ENCODE measurements around the gene NFE2L1.
"Not testable (repeated sequence)": the region's sequence is repeated elsewhere in the genome, so short reads cannot be mapped to it uniquely, and the experiment has no call there.

Gene NFE2L1

DNA sequence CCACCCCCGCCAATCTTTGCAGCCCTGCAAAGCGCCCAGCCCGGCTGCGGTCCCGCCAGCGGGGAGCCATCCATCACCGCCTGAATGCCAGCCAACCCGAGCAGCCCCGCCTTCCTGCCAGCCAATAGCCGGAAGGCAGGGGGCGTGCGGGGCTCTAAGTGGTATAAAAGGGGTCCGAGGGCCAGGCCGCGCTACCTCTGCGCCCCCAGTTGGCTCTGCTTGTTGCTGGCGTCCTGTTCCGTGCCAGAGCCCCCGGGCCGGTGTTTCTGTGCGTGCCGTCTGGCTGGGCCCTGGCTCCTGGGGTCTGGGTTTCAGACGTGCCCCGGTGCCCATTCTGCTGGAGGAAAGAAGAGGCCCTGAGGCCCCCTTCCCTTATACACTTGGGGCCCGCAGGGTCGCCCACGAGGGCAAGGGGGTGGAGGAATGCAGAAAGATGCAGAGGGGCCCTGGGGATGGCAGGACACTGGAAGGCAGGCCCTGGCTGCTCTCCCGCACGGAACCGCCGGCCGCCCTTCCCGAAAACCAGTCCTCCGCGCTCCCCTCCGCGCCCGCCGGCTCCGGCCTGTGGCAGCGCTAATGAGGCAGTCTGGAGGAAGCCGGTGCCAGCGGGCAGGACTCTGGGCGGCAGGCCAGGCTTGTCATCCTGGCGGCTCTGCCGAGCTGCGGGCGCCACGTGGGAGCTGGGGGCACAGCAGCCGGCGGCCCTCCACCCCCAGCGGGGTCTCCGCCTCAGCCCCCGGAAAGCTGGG, 24.6 kb upstream of the NFE2L1 start:
- DNase-seq (ENCODE audit: low spot score): peak; percentile 87

DNA sequence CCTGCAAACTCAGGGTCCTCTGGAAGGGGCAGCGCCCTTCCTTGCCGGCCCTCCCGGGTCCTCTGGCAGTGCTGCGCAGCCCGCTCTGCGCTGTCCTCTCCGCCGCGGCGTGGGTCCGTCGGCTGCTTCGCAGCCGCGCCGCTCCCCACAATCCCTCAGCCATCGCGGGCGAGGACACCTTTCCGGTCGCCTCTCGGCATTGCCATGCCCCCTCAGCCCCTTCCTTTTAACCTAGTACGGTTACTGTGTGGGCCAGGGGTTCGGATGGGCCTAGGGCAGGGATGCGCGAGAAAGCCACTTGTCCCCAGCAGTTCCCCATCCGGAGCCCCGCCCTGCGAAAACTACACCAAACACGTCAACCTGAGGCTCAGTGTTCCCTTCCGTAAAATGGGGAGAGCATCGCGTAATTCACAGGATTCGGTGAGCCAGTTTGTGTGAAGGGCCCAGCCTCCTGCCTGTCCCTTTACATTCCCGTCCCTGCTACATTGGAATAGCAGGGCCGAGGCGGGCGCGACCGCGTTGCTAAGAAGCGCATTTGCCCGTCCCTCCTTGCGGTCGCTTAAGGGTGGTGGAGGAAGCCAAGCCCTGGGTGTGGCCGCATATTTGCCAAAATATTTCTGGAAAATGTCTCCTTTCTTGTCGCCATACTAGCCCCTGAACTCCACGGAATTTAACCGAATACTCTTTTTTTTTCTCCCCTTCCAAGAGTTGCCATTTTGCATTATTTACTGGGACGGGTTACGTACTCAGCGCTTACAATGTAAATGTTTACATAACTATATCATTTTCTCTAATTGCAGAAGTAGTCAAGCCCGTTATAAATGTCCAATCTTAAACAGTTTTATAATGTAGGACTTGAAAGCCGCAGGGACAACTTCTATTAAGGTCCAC, 23.8 kb upstream of the NFE2L1 start:
- peak; percentile 90 for DNase-seq (ENCODE audit: low spot score)

DNA sequence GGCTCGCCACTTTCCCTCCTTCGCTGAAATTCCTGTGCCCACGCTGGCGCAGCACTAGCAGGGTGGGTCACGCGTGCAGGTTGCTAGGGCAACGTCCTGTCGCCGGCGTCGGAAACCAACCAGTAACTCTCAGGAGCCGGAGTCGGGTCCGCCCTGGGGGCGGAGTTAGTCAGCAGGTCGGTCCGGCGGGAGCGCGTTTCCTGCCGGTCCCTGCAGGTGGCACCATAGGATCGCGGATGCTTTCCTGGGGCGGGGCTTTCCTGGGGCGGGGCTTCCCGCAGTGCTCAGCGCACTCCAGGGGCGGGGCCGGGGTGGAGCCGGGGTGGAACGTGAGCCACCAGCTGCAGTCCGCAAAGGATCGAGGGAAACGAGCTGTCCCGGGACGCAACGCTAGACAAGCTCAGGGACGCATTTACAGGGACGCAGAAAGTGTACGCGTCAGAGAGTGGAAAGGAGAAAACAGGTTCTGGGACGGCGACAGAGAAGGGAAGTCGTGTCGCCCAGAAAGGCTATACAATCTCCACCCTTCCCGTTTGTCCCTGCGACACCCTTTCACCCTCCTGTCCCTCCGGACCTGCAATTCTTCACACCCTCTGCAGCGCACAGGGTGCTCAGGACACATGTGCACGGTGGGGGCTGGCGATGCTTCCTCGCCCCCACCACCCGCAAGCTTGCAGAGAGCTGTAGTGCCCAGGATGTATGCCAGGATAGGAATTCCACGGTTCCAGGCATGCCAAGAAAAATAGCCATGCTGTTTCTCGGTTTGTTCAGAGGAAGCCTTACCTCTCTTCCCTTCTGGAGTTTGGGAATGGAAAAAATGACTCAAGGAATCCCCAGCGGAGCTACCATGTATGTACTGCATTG, 22.9 kb upstream of the NFE2L1 start:
- peak; percentile 98 for DNase-seq (ENCODE audit: low spot score)

DNA sequence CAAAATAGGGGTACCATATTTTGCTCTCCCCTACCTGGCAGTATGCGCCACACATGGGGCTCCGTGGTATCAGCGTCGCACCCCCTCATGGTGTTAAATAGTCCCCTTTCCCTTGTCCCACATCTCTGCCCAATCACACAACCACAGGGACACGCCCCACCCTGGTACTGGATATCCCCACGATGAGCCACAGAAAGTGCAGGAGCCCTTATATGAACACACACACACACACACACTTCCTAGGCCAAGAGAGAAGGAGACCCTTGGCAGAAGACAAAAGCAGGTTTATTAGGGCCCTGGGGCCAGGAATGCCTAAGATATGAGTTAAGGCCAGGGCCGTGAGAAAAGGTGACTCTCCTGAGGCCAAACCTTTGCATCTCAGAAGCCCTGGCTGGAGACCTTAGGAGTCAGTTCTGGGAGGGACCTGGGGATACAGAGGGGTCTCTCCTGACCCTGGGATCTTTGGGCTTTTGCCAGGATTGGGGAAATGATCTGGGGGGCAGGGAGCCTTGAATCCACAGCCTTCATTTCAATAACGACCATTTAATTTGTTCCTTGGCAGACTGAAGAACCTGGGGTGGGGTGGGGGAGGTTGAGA, 22.2 kb upstream of the NFE2L1 start:
- DNase-seq (ENCODE audit: low spot score): peak; percentile 32

DNA sequence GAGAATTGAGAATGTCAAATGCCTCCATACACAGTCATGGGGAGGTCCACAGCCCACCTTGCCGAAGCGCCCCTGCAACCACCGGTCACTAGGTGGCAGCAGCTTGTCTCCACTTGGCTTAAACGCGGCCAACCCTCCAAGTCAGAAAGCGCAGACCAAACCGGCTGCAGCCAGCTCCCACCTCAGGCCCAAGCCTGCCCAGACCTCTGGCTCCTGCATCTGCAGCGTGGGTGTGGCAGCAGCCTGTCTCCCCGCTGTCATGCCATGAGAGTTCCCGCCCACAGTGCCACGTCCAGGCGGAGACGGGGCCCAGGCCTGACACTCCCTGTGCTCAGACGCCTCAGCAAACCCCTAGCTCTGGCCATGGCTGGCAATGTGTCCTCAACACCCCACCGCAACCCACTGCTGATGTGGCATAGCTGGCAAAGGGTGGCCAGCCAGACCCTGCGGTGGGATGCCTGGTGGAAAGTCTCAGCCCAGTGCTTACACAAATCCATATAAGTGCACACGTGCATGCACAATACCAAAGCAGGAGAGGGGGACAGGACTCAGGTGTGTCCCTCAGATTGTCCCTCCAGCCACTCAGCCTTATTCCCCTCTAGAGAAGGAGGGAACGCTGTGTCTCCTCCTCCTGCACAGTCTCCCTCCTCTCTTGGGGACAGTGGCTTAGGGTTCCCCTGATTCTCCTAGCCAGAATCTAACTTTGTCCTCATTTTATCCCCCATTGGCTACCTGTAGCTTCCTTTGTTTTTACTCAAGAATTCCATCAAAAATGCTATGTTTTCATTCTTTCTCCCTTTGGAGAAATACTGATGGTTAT, 21.4 kb upstream of the NFE2L1 start:
- peak; percentile 96 for DNase-seq (ENCODE audit: low spot score)

DNA sequence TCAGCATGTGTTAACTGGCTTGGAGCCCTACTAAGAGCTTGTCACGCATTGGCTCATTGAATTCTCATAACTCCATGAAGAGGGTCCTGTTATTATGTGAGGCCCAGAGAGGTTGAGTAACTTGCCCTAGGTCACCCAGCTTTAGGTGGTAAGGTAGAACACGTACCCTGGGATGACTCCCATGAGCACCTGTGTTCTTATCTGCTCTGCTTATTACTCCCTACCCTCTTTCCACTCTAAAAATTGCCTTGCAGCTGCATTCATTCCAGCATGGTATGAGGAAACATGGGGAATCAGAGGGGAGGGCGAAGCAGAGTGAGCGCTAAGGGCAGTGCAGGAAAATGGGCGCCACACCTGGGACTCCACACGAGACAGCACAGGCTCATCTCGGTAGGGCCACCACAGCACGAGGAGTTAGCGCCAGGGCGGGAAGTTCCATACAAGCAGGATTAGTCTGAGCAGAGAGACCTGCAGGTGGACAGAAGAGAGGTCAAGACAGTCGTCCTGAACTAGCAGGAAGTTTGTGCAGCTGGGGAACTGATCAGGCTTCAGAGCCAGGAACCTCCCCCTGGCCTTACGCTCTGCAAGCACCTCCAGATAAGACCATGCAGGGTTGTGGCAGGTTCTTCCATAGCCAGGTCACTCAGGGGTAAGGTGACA, 20.7 kb upstream of the NFE2L1 start:
- no peak for DNase-seq (ENCODE audit: low spot score)

DNA sequence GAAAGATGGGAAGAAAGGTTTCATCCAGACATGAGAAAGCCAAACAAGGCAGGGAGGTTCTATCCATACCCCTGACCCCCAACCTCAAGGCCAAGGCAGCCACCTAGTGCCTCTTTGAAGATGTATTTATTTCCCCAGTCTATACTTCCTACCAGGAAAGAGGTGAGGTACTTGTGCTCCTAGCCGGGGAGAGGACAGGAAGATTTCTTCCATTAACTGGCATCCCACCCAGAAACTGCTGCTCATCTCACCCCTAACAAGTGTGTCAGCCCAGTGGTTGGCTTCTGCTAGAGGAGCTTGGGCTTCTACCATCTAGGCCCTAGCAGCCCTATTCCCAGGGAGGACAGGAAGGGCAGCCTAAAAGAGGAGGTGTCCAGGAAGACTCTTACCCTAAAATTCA, 19.4 kb upstream of the NFE2L1 start:
- no peak for DNase-seq (ENCODE audit: low spot score)

DNA sequence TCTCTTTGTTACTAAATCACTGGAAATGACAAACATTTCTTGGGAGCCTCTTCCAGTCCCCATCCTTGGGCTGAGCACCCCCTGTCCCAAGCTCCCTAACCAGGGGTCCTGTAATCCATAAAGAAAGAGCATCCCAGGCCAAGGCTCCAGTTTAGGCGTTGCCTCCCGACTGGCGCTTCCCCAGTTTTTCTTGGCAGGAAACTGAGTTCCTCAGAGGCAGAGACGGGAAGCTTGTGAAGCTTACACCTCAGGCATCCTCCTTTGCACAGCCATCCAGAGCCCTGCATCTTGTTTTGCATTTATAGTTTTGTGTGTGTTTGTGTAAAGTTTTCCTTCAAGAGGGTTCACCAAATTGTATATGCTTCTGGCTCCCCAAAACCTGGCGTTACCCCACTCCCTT, 17.6 kb upstream of the NFE2L1 start:
- DNase-seq (ENCODE audit: low spot score): no peak

DNA sequence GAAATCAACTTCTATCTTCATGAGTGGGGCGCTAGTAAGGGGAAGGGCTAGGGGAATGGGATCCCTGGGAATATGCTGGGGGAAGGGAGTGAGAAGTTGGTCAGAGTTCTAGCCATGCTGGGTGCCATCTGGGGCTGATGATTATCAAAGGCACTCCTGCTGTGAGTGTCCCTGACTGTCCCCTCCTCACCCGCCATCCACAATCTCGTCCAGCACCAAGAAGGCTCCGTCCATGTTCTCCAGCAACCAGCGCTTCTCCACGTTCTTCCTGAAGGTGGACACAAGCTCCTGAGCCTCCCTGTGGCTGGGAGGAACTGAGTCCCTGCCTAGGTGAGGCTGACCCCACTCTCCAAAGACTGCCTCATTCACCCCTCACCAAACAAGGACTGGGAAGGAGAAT, 16.2 kb upstream of the NFE2L1 start:
- DNase-seq (ENCODE audit: low spot score): no peak

DNA sequence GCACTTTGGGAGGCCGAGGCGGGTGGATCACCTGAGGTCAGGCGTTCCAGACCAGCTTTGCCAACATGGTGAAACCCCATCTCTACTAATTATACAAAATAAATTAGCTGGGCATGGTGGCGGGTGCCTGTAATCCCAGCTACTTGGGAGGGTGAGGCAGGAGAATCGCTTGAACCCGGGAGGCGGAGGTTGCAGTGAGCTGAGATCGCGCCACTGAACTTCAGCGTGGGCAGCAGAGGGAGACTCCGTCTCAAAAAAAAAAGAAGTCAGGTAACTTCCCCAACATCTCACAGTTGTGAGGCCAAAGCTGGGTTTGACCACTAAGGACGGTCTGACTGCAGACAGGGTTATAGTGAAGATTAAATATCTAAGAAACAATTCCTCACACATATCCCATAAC, 13.4 kb upstream of the NFE2L1 start:
- not testable (repeated sequence) for DNase-seq (ENCODE audit: low spot score)

DNA sequence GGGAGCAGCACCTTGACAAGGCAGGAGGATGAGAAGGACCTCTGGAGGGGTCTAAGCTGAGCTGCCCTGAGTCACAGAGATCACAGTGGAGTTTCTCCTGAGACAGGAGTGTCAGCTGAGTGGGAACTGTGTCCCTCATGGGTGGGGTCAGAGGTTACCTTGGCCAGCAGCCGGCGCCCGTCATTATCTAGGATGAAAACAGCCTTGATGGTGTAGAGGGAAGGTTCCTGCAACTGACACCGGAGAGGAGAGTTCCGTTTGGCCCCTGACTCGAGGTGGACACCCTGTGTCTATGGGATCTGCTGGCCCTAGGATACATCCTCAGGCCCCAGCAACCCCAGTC, 11.5 kb upstream of the NFE2L1 start:
- no peak for DNase-seq (ENCODE audit: low spot score)

DNA sequence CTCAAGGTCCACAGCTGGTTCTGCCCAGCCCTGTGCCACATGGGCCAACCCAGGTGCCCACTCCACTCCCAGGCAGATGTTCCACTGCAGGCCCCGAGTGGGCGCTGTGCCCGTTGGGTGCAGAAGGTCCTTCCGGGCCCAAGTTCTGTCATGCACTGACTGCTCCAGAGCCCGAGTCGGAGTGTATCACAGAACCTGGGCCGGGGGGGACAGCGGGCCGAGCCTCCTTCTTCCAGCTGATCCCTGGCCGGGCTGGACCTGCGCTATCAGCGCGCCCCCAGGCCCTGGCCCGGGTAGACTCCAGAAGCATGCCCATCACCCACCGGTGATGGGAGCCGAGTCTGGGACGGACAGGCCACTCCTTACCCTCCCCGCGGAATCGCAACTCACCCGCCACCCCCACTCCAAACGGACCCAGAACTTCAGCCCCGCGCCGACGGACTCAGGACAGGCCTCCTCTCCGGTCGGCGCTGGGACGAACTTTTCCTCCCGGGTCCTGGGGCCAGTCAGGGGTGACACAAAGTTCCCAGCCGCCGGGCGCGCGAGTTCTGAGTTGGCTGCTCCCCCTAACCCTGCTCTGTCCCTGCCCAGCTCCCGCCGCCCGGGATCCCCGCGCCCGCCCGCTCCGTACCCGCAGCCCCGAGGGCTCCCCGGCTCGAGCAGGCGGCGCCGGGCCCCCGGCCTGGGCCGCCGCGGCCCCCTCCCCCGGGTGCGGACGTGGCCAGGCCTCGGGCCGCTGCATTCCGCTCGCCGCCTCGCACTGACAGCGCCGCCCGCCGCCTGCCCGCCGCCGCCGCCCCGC, 10.9 kb upstream of the NFE2L1 start, which contains the start of gene COPZ2:
Gene COPZ2 (minus strand): TSS at position 762 of the 802 bp plus-strand sequence. CDS start 20 bp downstream, at position 742.
- peak; percentile 51 for DNase-seq (ENCODE audit: low spot score)

DNA sequence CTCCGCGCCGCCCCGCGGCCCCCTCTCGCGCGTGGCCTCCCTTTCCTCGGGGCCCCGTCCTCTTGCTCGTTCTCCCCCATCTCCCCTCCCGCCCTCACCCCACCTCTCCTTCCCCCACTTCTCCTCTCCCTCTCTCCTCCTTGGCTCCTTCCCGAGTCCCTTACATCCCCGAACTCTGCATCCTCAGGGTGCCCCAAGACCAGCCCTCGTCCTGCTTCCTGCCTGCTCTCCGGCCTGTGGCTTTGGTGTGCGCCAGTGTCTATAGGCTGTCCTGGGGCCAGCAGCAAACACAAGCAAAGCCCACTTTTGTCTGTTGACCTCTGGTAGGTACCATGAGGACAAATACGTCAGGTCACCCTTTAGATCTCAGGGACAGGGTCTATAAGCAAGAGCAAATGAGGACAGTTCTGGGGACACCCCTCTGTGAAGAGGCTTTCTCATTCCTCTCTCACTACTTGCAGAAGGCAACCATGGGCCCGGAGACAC, 10.3 kb upstream of the NFE2L1 start:
- DNase-seq (ENCODE audit: low spot score): no peak

DNA sequence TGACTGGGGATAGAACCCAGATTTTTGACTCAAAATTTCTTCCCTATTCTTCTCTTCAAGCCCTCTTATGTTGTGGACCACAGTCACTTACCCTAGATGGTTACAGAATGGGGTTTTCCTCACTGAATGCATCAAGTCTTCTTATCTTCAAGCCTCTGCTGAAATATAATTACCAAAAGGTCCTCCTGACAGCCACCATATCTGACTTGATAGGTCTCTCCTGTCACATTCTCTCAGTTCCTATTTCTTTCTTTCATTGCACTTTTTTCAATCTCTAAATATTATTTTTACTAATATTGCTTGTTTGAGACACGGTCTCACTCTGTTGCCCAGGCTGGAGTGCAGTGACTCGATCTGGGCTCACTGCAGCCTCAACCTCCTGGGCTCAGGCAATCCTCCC, 9.5 kb upstream of the NFE2L1 start:
- no peak for DNase-seq (ENCODE audit: low spot score)

DNA sequence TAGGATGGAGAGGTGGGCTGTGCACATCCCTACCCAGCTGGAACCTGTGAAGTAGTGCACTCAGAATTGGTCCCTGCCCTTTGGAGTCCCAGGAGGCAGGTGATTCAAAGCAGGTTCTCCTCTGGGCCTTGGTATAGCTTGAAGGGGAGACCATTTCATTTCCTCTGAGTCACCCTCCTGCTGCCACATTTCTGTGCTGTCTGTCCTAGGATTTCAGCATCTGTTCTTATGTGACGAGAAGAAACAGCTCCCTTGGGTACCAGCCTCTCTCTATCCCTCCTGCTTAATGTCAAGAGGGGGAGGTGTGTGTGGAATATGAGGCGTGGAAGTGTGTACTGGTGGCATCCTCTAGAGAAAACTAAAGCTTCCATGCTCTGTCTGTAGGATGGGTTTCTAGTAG, 5.0 kb upstream of the NFE2L1 start:
- DNase-seq (ENCODE audit: low spot score): peak; percentile 41

DNA sequence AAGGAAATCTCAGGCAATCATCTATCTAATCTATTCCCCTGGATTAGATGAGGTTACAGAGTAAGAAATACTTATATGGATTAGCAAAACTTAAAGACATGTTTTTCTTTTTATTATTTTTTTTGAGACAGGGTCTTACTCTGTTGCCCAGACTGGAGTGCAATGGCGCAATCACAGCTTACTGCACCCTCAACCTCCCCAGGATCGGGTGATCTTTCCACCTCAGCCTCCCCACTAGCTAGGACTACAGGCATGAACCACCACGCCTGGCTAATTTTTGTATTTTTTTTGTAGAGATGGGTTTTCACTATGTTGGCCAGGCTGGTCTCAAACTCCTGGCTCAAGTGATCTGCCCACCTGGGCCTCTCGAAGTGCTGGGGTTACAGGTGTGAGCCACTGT, 3.3 kb upstream of the NFE2L1 start:
- no peak for DNase-seq (ENCODE audit: low spot score)

DNA sequence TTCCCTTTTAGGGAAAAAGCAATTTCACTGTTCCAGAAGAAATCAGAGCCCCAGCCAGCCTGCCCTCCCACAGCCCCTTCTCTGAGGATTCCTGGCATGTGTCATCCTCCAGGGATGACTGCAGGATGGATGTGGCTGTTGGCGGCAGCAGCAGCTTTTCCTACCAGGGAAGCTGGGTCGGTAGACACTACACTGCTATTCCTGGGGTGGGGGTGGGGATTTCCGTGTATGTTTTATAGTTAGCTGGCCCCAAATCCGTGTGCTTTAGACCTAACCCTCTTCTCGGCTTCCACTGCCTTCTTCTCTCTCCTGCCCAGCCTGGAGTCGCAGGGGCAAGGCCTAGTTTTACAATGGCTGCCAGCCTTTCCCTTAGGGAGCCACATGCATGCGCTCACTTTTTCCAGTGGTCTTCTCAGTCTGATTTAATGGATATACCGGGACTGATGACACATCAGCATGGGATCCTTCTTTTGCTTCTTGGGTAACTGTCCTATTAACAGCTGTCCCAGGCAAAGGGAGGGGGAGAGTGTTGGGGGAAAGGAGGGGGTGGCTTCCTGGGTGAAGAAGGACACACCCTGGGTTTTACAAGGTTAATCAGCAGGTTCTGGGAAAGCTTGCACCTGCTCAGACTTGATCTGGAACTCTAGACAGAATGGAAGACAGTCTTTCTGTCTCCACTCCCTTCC, 2.7 kb upstream of the NFE2L1 start:
- DNase-seq (ENCODE audit: low spot score): peak; percentile 36

DNA sequence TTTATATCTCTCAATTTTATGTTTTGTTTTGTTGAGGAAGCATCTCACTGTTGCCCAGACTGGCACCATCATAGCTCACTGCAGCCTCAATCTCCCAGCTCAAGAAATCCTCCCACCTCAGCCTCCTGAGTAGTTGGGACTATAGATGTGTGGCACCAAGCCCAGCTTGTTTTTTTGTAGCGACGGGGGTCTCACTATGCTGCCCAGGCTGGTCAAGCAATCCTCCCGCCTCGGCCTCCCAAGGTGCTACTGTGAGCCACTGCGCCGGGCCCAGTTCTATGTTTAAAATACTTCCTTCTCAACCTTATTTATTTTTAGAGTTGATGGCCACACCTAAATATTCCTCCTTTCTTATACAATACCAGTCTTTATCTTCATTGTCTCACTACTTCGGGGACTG, 1.9 kb upstream of the NFE2L1 start:
- no peak for DNase-seq (ENCODE audit: low spot score)

Measured in SW480 (cell line).